Stimulated activated CD4-positive, alpha-beta T cell treated with anti-CD3 and anti-CD28 coated beads, TNF-alpha, amount 100 ng/mL, for 4 hours (primary cell): ENCODE measurements around the gene TENM4.

Experiments
- DNase-seq, 3 experiments: peaks; one replicate each; pipeline ENCODE4 v3.0.0-alpha.2; 2020; ENCODE audit warnings: low read depth in 3 of 3

TENM4 gene

DNA sequence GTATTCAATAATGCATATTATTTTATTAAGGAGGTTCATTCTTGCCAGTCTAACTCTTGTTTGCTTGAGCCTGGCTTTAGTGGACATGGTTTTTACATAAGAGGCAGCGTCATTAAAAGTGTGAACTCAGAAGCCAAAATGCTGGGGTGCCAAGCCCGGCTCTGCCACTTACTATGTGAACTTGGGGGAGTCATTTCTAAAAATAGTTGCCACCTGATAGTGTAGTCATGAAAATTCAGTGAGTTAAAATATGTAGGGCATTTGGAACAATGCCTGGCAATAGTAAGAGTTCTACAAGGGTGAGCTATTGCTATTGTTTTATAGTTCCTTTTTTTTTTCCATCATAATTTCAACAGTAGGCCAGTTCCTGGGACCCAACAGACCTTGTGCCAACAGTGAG lies 49.9 kb downstream of the TENM4 start:
- no peak for DNase-seq

DNA sequence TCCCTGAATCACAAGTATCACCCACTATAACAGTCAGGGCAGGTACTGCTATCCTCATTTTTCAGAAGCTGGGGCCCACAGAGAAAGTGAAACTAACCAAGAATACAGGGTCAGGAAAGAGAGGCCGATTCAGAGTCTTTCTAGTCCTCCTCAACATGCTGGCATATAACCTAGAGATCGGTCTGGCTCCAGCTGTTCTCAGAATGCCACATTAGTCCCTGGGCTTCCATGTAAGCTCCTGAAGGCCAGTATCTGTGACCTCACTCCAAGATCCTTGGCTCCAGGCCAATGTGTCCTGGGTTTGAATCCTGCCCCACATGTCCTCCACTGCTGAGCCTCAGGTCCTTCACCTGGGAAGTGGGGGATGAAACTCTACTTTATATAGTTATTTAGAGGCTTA lies 50.4 kb downstream of the TENM4 start:
- no peak for DNase-seq

- no peak for DNase-seq
Measured at GRCh38 chr11:79388201-79388600, 52.6 kb downstream of the TENM4 start.

GRCh38 chr11:79383874-79384273 lies 57.0 kb downstream of the TENM4 start:
- no peak for DNase-seq

GRCh38 chr11:79382301-79383050 lies 58.4 kb downstream of the TENM4 start:
- DNase-seq: no peak

DNA sequence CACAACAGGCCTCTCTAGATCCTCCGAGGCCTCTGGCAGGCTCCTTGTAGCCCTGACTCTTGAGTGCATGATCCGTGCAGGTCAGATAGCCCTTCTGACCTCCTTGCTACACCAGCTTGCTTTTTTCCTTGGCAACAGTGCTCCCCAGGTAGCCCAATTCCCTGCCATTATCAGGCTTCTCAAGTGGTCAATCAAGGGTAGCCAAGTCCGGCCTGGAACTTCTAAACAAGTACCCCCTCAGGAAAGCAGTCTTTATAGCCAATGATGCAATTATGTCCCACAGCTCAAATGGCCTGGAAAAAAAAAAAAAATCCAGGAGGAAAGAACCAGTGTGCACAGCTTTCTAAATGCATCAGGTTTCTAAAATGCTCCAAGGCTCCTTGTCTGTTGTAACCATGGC lies 59.8 kb downstream of the TENM4 start:
- no peak for DNase-seq

DNA sequence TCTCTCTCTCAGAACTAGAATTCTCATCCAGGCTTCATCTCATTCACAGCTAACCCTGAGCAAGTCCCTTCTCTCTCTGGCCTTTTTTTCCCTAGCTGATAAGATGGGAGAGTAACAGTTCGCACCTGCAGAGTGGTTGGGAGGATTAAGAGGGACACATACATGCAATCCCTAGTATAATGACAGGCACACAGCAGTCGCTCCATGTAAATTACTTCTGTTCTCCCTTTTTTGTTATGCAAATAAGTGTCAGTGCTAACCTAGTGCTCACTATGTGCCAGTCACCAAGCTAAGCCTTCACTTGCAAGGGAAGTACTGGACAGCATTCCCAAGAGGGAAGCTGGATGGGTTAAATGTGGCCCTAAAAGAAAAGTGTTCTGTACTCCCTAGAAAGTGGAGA lies 63.4 kb downstream of the TENM4 start:
- no peak for DNase-seq

- DNase-seq: no peak
Measured at GRCh38 chr11:79375818-79376550, 64.8 kb downstream of the TENM4 start.

DNA sequence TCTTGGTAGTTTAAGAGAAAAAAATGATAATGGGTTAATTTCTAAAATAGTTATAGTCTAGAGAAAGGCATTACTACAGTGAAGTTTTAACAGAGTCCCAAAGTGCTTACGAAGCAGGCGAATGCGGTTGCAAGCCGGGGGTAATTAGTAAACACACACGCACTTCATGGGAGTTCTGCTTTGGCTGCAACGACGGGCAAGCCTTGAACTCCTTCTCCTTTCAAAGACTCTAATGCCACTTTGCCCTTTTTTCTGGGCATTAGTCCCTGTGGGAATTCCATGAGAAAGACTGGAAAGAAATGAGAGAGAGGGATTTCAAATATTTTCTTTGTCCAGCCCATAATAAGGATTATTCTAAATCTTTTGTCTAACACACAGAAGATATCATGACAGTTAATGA lies 66.1 kb downstream of the TENM4 start:
- no peak for DNase-seq

DNA sequence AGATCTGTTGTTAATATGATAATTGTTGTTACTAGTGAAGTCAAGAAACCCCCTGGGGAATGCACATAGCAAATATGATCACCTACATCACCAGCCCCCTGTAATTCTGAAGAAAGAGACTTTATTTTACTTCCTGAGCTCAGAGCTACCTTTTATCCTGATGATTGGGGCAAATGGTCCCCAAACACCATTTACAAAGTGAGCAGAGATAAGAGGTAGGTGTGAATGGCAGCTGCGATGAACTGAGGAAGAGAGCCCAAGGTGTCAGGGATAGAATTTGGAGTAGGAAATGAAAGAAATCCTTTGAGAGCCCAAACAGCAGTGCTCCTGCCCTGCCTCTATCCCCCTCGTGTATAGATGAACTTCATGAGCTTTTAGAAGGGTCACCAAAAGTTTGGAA lies 69.1 kb downstream of the TENM4 start:
- no peak for DNase-seq

GRCh38 chr11:79371152-79371551 lies 69.7 kb downstream of the TENM4 start:
- DNase-seq: no peak

GRCh38 chr11:79369055-79369454 lies 71.8 kb downstream of the TENM4 start:
- DNase-seq: no peak

DNA sequence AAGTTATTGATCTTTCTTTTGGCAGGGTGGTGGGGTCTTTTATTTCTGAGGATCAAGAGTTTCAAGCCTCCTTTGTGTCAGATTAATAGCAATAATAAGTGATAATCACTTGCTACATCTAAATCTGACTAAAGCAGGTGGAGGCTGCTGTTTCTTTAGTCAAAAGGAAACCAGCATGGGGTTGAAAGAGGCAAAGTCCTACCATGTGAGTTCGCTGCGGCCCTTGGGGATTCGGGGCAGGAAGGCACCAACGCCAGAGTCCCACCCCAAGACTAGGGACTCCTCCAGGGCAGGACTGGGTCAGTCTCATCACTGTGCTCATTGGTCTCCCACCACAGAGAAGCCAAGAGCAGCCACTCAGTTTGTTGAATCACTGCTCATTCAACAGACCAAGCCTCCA lies 73.0 kb downstream of the TENM4 start:
- DNase-seq: no peak

- no peak for DNase-seq
Measured at GRCh38 chr11:79366218-79366617, 74.6 kb downstream of the TENM4 start.

- no peak for DNase-seq
Measured at GRCh38 chr11:79363861-79364378, 76.9 kb downstream of the TENM4 start.

GRCh38 chr11:79363256-79363655 lies 77.6 kb downstream of the TENM4 start:
- DNase-seq: no peak

GRCh38 chr11:79362821-79363220 lies 78.0 kb downstream of the TENM4 start:
- DNase-seq: no peak

DNA sequence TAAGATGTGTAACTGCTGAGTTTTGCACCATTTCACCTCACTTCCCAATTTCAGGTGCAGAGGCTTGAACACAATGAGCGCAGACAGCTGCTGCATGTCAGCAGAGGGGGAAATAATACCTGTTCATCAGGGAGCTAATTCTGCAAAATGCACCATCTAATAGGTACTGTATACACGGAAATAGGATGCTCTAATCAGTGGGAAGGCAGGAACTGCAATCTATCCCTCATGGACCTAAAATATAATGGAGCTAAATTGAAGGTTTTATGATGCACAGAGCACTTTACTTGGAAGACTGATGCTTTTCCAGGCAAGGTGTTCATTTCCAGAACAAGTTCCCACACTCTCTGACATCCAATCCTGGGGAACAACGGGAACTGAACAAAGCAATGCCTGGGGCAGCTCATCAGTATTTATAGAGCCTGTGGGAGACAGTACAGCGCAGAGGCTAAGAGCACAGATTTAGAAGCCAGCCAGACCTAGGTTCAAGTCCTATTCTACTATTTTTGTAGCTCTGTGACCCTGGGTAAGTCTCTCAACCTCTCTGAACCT lies 78.5 kb downstream of the TENM4 start:
- DNase-seq: no peak

DNA sequence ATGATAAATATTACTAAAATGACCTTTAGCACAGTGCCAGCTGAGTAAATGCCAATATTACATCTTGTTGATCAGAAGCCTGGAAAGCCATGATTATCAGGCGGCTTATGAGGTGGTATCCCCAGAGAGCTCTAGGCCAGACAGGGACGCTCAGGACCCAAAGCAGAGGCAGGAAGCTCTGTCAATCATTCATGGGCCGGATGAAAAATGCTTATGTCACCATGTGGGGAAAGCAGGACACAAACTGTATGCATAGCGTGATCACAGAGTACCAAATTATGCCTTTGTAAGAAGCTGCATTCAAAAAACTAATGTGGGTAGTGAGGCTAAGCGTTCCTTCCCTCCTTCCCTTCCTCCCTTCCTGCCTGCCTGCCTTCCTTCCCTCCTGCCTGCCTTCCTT lies 82.6 kb downstream of the TENM4 start:
- no peak for DNase-seq

GRCh38 chr11:79353706-79354105 lies 87.1 kb downstream of the TENM4 start:
- no peak for DNase-seq

GRCh38 chr11:79352349-79352703 lies 88.5 kb downstream of the TENM4 start:
- DNase-seq: no peak

GRCh38 chr11:79348976-79349682 lies 91.7 kb downstream of the TENM4 start:
- no peak for DNase-seq
